Gastroesophageal sphincter (tissue), 4 donors: Measurements from ENCODE around the gene ZBTB46. TPM values are rescaled to one million over a fixed set of nuclear protein-coding genes. Genes with fewer than 3 reads are reported as not detected.
A peak's percentile ranks its signal among the peaks of the same experiment; 100 is the strongest.

Experiments used
- ATAC-seq: fragments of 150-250 bp; one replicate; pipeline ENCODE4 v1.9.1; 2016; ENCODE audit warnings: mild to moderate bottlenecking, moderate library complexity
- H3K27ac ChIP-seq, 4 donors: fragments of 200-600 bp; sonication (generic) in 3 of 4; 1 replicate in 3 of 4; 2 replicates in 1 of 4; pipeline ENCODE4 v1.5.1; 2016 to 2019
- H3K27me3 ChIP-seq: fragments of 200-600 bp; sonication (generic); one replicate; pipeline ENCODE4 v1.5.1; 2019
- H3K36me3 ChIP-seq, 2 donors: fragments of 200-600 bp; sonication (generic); one replicate each; pipeline ENCODE4 v1.5.1; 2019; ENCODE audit warnings: control low read depth in 1 of 2
- H3K4me1 ChIP-seq, 3 donors: fragments of 200-600 bp; sonication (generic); 1 replicate in 2 of 3; 2 replicates in 1 of 3; pipeline ENCODE4 v1.5.1; 2016 to 2019; ENCODE audit warnings: control low read depth in 2 of 3
- H3K4me3 ChIP-seq, 2 donors: fragments of 200-600 bp; sonication (generic); one replicate each; pipeline ENCODE4 v1.5.1; 2019; ENCODE audit warnings: mild to moderate bottlenecking in 1 of 2, moderate library complexity in 1 of 2
- H3K9me3 ChIP-seq, 3 donors: fragments of 200-600 bp; sonication (generic); one replicate each; pipeline ENCODE4 v1.5.1; 2017 to 2019; ENCODE audit warnings: control low read depth in 2 of 3
- CTCF ChIP-seq, 4 experiments: fragments of 200-600 bp in 2 of 4; fragments of 450-650 bp in 2 of 4; sonication (generic) in 1 of 4; IDR thresholded peaks; one replicate each; pipeline ENCODE4 v1.5.1; 2017 to 2019; ENCODE audit warnings: antibody characterized with exemption in 4 of 4, mild to moderate bottlenecking in 2 of 4, moderate library complexity in 2 of 4
- EP300 ChIP-seq: sonication (generic); formaldehyde crosslinking; IDR thresholded peaks from one replicate; pipeline ENCODE4 v1.6.1; 2017; ENCODE audit warnings: antibody characterized with exemption, mild to moderate bottlenecking
- POLR2A ChIP-seq, 2 donors: fragments of 450-650 bp; IDR thresholded peaks; one replicate each; pipeline ENCODE4 v1.6.1; 2017; ENCODE audit warnings: antibody characterized with exemption in 2 of 2, mild to moderate bottlenecking in 2 of 2, moderate library complexity in 1 of 2
- POLR2AphosphoS5 ChIP-seq: sonication (generic); formaldehyde crosslinking; IDR thresholded peaks from one replicate; pipeline ENCODE4 v1.6.1; 2017; ENCODE audit warnings: antibody characterized with exemption
- WGBS, 2 donors: methylation state at CpG; one replicate each; pipeline ENCODE4 v1.1.5; 2018; ENCODE audit warnings: low coverage in 1 of 2; 5-methylcytosine and 5-hydroxymethylcytosine counted together
- total RNA-seq, 4 donors: library from RNA; depleted of rRNA; stranded (reverse); fragments of >200 nt; gene quantifications; one replicate each; pipeline ENCODE4 v1.1.0, GENCODE V29; 2016

The ZBTB46 gene
- total RNA-seq, 4 donors from 2014 or later = 8.1 to 13.8 (median 10.2) TPM

- no peaks in the 10 kb centered on the region for H3K9me3 ChIP-seq
- WGBS, 2 donors = 12 to 68% methylated on average over 10 to 12 of the region's 67 CpGs
- H3K4me1 ChIP-seq = peaks cover 0 to 50% (median 18%) of the 10 kb centered on the region in 3 donors
- no peaks in the 10 kb centered on the region for H3K27me3 ChIP-seq
- peak overlapping the region; percentile 80 to 97 for H3K4me3 ChIP-seq
- ATAC-seq = no peak
- TF ChIP-seq POLR2AphosphoS5 = no peak
- TF ChIP-seq EP300 = no peak
- H3K36me3 ChIP-seq = peaks cover 0 to 79% of the 10 kb centered on the region in 2 donors
- peak overlapping the region in 3 of 4 donors; percentile 90 to 93 (median 92) for H3K27ac ChIP-seq
Measured at GRCh38 chr20:63708301-63709148, 122.5 kb downstream of the ZBTB46 start.

- H3K9me3 ChIP-seq = no peaks in the 10 kb centered on the region
- no peaks in the 10 kb centered on the region for H3K27me3 ChIP-seq
- peak within 1 kb of the TSS; percentile 76 to 93 (median 91) for H3K27ac ChIP-seq
- H3K4me3 ChIP-seq = peak within 1 kb of the TSS; percentile 80 to 97
- WGBS, 2 donors = no CpG with 5 or more reads among the region's 98 CpGs
- ATAC-seq = peak; percentile 97
- peaks cover 0 to 77% of the 10 kb centered on the region in 2 donors for H3K36me3 ChIP-seq
- H3K4me1 ChIP-seq = peaks cover 0 to 50% (median 18%) of the 10 kb centered on the region in 3 donors
- TF ChIP-seq POLR2AphosphoS5 = peak; percentile 70
- peak; percentile 67 to 68 for TF ChIP-seq POLR2A (IDR thresholded peaks at IDR 0.05)
- peak in 2 of 4 experiments; percentile 6 to 32 for TF ChIP-seq CTCF (IDR thresholded peaks at IDR 0.05)
- TF ChIP-seq EP300 = no peak
Measured at GRCh38 chr20:63707558-63708300, 123.3 kb downstream of the ZBTB46 start, which contains the start of the genes ARFRP1 and ZGPAT. TSS of gene ARFRP1 (minus strand) at chr20:63707976. CDS start at chr20:63707091, 885 bp downstream. TSS of gene ZGPAT (plus strand) at chr20:63708039. CDS start at chr20:63708581, 542 bp downstream.

GRCh38 chr20:63706852-63707557 lies 124.1 kb downstream of the ZBTB46 start:
- TF ChIP-seq EP300 (no peak), POLR2AphosphoS5 (no peak), POLR2A (IDR thresholded peaks at IDR 0.05) (peak in 1 of 2 donors; percentile 1), CTCF (IDR thresholded peaks at IDR 0.05) (peak in 1 of 4 experiments; percentile 19)
- no peaks in the 10 kb centered on the region for H3K9me3 ChIP-seq
- H3K4me3 ChIP-seq = peak overlapping the region; percentile 80 to 97
- WGBS, 2 donors = 0 to 10% methylated on average over 2 to 5 of the region's 56 CpGs
- peak; percentile 19 for ATAC-seq
- H3K27me3 ChIP-seq = no peaks in the 10 kb centered on the region
- H3K4me1 ChIP-seq = peaks cover 0 to 50% (median 18%) of the 10 kb centered on the region in 3 donors
- peaks cover 0 to 74% of the 10 kb centered on the region in 2 donors for H3K36me3 ChIP-seq
- H3K27ac ChIP-seq = peak overlapping the region; percentile 76 to 93 (median 91)

GRCh38 chr20:63706027-63706695 lies 124.9 kb downstream of the ZBTB46 start:
- peaks cover 0 to 70% of the 10 kb centered on the region in 2 donors for H3K36me3 ChIP-seq
- H3K27me3 ChIP-seq = no peaks in the 10 kb centered on the region
- H3K4me3 ChIP-seq = peak overlapping the region in 1 of 2 donors; percentile 97
- WGBS, 2 donors = 82 to 100% methylated on average over 1 to 5 of the region's 12 CpGs
- no peaks in the 10 kb centered on the region for H3K9me3 ChIP-seq
- H3K27ac ChIP-seq = peak overlapping the region in 3 of 4 donors; percentile 5 to 93 (median 92)
- peaks cover 0 to 47% (median 18%) of the 10 kb centered on the region in 3 donors for H3K4me1 ChIP-seq
- TF ChIP-seq POLR2AphosphoS5 (no peak), CTCF (IDR thresholded peaks at IDR 0.05) (no peak), POLR2A (IDR thresholded peaks at IDR 0.05) (no peak), EP300 (no peak)
- ATAC-seq = no peak
